H7 (cell line): ENCODE measurements around the gene DEFB124. TPM values are rescaled to one million over a fixed set of nuclear protein-coding genes. Genes with fewer than 3 reads are reported as not detected.
"Not testable (repeated sequence)": the region's sequence is repeated elsewhere in the genome, so short reads cannot be mapped to it uniquely, and the experiment has no call there.

ENCODE experiments used
- DNase-seq: peaks from one replicate; pipeline ENCODE4 v3.0.0; 2012
- H3K27me3 ChIP-seq: 2 replicates; pipeline ENCODE4 v1.6.0; 2011; ENCODE audit warnings: mild to moderate bottlenecking, low read length; ENCODE audit not compliant: control insufficient read depth, insufficient read depth
- H3K36me3 ChIP-seq: replicated peaks from 2 replicates; pipeline ENCODE4 v1.5.1; 2011; ENCODE audit warnings: low read length; ENCODE audit not compliant: control insufficient read depth, insufficient read depth
- H3K4me3 ChIP-seq: 2 replicates; pipeline ENCODE4 v1.5.1; 2011; ENCODE audit warnings: low read depth, mild to moderate bottlenecking, control low read depth, low read length, moderate library complexity; ENCODE audit not compliant: insufficient read depth
- total RNA-seq: library from RNA; depleted of rRNA; stranded (reverse); fragments of >200 nt; shearing (Covaris generic); gene quantifications from 2 replicates; pipeline ENCODE4 v1.2.3, GENCODE V29; 2014; rRNA removed

Gene DEFB124, protein sequence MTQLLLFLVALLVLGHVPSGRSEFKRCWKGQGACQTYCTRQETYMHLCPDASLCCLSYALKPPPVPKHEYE
- total RNA-seq, result not detected in 2 replicates

DNA sequence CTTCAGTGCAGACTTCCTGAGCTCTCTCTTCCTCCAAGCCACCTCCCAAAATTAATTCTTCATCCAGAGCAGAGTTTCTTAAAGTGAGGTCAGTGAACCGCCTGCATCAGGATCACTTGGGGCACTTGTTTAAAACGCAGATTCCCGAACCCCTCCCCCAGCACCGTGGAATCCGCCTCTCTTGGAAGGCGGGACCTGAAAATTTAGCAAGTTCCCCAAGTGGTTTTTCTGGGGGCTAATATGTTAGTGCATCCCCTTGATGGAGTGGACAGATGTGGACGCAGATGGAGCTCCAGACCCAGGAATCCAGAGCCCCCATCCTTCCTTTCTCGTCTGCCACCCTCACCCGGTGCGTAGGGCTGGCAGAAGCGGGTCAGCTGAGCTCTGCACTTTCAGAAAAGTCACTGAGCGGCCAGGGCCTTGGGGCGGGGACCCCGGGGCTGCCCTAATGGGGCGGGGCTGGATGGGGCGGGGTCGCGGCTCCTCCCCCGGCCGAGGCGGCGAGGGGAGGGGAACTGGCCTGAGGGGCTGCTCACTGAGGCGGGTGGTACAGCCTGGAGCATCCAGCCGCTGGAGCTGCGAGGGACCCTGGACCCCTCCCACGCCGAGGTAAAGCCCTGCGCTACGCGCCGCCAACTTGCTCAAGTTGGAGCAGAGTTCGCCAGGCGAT, at the start of gene DEFB124, which contains the start of gene REM1:
TSS of gene DEFB124 (minus strand) at position 370 of the 670 bp plus-strand sequence. CDS start 2,114 bp downstream, outside the sequence.
TSS of gene REM1 (plus strand) at position 531 of the 670 bp plus-strand sequence. CDS start 1,158 bp downstream, outside the sequence.
- Histone ChIP-seq H3K27me3 (no peaks in the 10 kb centered on the region), H3K36me3 (no peaks in the 10 kb centered on the region), H3K4me3 (no peak within 1 kb of the TSS)
- peak; percentile 96 for DNase-seq

DNA sequence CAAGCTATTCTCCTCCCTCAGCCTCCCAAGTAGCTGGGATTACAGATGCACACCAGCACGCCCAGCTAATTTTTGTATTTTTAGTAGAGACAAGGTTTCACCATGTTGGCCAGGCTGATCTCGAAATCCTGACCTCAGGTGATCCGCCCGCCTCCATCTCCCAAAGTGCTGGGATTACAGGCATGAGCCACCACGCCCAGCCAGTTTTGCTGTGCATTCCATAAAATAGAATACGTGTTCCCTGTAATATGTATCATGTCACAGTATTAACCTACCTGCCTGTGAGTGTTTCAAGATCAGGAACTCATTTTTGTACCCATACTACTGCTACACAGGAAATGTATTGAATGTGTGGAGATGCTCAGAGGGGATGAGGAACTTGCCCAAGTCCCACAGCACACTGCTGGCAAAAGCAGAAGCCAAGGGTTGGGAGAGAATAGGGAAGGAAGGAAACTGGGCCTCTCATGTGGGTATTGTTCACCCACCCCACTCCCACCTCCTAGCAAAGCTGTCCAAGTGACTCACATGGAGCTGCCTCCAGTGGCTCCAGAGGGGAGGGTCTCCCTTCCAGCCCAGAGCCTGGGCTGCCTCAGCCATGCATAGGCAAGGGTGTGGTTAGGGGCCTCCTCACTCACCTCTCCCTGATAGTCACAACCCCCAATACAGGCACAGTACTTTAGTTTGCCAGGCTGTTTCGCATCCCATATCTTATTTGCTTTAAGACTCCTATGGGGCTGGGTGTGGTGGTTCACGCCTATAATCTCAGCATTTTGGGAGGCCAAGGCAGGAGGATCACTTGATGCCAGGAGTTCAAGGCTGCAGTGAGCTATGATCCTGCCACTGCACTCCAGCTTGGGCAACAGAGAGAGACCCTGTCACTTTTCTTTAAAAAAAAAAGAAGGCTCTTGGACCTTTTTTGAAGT, 48.7 kb upstream of the DEFB124 start:
- H3K36me3 ChIP-seq, result peaks cover 16% of the 10 kb centered on the region
- DNase-seq, result no peak

DNA sequence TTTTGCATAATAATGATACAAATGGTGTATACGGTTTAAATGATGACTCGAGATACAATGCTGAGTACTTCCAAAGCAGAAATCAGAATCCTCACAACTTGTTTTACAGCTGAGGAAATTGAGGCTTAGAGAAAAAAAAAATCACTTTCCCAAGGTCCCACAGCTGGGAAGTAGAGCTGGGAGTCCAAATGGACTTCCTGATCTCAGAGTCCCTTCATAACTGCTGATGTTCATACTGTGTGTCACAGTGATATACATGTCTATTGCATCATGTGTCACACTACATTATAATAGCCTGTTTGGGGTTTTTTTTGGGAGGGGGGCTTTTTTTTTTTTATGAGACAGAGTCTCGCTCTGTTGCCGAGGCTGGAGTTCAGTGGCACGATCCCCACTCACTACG, 47.8 kb upstream of the DEFB124 start:
- peaks cover 12% of the 10 kb centered on the region for H3K36me3 ChIP-seq

More for the DNA sequence above, 48.7 kb upstream of the DEFB124 start:
- Histone ChIP-seq H3K4me3 (no peak overlapping the region), H3K27me3 (no peaks in the 10 kb centered on the region)

DNA sequence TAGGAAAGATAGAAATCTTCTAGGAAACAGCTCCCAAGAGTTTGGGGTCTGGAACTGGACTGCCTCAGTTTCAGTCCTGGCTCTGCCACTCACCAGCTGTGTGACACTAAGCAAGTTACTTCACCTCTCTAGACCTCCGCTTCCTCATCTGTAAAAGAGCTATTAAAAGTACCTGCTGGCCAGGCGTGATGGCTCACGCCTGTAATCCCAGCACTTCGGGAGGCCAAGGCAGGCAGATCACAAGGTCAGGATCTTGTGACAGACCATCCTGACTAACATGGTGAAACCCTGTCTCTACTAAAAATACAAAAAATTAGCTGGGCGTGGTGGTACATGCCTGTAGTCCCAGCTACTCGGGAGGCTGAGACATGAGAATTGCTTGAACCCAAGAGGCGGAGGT, 46.3 kb upstream of the DEFB124 start:
- H3K36me3 ChIP-seq, DNase-seq: not testable (repeated sequence)

More for the DNA sequence above, 47.8 kb upstream of the DEFB124 start:
- Histone ChIP-seq H3K27me3 (no peaks in the 10 kb centered on the region), H3K4me3 (no peak overlapping the region)
- no peak for DNase-seq

DNA sequence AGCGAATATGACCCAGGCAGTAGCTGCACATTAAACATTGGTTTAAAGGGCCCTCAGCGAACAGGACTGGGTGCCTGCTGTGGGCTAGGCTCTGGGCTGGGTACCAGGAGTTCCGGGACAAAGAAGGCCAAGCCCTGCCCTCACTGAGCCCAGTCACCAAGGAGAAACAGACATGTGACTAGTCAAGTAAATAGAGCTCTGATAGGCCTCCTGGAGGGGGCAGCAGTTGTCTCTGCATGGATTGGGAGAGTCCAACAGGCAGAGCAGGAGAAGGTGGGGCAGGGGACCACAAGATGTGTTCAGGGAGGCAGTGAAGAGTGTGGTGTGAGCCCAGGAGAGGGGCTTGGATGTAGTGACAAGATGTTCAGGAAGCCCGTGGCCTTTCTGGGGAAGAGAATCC, 42.4 kb upstream of the DEFB124 start:
- H3K4me3 ChIP-seq, result no peak overlapping the region
- H3K36me3 ChIP-seq, result peaks cover 9% of the 10 kb centered on the region
- peak; percentile 80 for DNase-seq
- H3K27me3 ChIP-seq, result no peaks in the 10 kb centered on the region

More for the DNA sequence above, 46.3 kb upstream of the DEFB124 start:
- not testable (repeated sequence) for H3K27me3 ChIP-seq, H3K4me3 ChIP-seq

DNA sequence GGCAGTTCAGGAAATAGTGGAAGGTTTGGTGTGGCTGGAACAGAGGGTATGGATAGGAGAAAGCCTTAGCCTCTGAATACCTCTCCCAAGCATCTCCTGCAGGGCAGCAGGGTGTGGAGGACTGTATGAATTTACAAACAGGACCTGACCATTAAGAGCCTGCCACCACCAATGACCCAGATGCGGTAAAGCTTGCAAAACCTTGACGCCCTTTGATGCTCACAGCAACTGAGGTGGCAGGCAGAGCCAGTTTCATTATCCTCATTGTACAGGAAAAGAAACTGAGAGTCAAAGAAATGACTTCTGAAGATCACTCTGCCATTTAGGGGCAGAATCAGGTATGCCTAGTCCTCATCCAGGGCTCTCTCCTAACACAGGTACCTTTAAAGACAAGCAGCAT, 41.7 kb upstream of the DEFB124 start:
- DNase-seq, result no peak
- no peaks in the 10 kb centered on the region for H3K27me3 ChIP-seq
- no peak overlapping the region for H3K4me3 ChIP-seq
- H3K36me3 ChIP-seq, result peaks cover 6% of the 10 kb centered on the region

DNA sequence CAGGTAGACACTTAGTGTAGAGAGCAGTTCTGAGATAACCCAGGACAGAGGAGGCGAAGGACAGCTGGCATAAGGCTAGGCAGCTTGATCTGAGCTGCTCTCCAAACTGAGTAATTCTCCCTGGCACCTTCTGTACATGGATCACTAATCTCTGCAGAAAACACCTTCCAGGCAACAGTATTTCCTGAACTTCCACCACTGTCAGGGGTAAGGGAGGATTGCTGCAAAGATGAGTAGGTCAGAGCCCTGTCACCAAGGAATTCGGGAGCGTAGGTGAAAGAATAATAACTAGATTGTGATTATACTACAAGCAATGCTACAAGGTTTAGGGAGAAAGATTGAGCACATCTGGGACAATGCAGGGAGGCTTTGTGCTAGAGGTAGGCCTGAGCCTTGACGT, 41.2 kb upstream of the DEFB124 start:
- H3K4me3 ChIP-seq, result no peak overlapping the region
- DNase-seq, result no peak
- H3K36me3 ChIP-seq, result peaks cover 6% of the 10 kb centered on the region

DNA sequence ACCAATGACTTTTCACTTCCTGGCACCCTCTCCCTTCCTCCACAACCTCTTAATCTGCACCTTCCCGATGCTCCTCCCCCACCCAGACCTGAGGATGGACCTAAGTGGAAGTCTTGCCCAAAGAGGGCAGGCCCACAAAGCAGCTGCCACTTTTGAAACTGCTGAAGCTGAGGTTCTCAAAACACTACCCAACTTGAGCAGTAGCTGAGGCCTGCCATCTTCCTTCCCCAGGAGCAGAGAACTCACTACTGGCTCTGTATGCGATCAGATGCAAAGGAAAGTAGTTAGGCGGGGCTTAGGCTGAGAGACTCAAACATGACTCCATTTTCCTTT, 40.8 kb upstream of the DEFB124 start:
- no peaks in the 10 kb centered on the region for H3K27me3 ChIP-seq
- peaks cover 5% of the 10 kb centered on the region for H3K36me3 ChIP-seq
- no peak overlapping the region for H3K4me3 ChIP-seq
- DNase-seq, result peak; percentile 33

More for the DNA sequence above, 41.2 kb upstream of the DEFB124 start:
- no peaks in the 10 kb centered on the region for H3K27me3 ChIP-seq

DNA sequence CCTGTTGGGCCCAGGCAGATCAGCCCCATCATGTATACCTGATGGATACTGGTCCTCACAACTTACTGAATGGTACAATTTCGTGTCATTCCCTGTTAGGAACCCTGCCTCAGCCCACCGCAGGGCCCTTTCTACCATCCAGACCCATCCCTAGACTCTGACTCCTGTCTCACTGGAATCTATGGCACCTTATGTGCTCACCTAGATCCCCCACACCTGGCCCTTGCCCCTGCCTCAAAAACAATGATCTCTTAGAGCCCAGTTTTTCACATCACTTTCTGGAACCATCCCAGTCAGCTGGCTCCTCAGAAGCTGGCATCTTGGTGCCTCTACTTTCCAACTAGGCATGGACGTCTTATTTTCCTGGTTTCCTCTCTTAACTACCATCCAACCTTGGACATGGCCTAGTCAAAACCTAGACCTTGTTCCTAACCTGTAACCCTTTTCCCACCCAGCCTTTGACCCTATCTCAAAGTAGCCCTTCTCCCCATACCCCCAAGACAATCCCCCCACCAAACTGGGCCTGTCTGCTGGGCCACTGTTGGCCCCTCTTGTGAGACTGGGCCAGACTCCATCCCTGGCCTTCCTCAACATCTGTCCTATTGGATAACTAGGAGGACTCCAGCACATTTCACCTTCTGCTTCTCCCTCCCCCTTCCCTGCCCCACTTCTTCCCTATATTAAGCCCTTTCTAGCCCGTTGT, 40.3 kb upstream of the DEFB124 start:
- DNase-seq, result no peak

DNA sequence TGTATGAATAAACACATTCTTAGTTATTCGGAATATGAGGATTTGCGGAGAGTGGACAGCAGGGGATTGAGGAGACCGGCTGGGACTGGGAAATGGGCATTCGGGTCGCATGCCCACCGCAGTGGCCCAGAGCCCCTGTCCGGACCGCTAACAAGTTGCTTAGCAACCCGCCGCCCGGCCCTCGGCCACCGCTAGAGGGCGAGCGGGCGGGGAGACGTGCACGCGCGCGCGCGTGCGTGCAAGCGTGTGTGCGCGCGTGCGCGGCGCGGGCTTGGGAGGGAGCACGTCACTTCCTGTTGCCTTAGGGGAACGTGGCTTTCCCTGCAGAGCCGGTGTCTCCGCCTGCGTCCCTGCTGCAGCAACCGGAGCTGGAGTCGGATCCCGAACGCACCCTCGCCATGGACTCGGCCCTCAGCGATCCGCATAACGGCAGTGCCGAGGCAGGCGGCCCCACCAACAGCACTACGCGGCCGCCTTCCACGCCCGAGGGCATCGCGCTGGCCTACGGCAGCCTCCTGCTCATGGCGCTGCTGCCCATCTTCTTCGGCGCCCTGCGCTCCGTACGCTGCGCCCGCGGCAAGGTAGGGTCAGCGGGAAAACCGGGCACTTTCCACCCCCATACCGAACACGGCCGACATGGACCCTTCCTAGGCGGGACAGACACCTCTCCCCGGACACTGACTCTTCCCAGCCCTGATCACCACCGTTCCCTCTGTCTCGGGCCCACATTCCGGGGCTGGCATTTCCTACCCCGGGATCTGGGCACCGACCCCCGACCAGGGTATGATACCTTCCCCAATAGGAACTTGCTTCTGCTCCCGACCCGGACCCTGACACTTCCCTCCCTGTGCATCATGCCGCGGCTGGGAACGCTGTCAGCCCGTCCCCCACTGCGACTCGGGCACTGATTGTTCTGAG, 39.5 kb upstream of the DEFB124 start, which contains the start of gene HM13:
TSS of gene HM13 (plus strand) at position 289 of the 918 bp plus-strand sequence. CDS start at position 399, 110 bp downstream.
- H3K27me3 ChIP-seq, result no peaks in the 10 kb centered on the region
- H3K36me3 ChIP-seq, result peaks cover 4% of the 10 kb centered on the region; the same call in 1 of the 2 replicates
- peak; percentile 100 for DNase-seq
- H3K4me3 ChIP-seq, result peak within 1 kb of the TSS; percentile 99

More for the DNA sequence above, 40.3 kb upstream of the DEFB124 start:
- Histone ChIP-seq H3K36me3 (peaks cover 4% of the 10 kb centered on the region; the same call in 1 of the 2 replicates), H3K4me3 (peak overlapping the region; percentile 99), H3K27me3 (no peaks in the 10 kb centered on the region)

DNA sequence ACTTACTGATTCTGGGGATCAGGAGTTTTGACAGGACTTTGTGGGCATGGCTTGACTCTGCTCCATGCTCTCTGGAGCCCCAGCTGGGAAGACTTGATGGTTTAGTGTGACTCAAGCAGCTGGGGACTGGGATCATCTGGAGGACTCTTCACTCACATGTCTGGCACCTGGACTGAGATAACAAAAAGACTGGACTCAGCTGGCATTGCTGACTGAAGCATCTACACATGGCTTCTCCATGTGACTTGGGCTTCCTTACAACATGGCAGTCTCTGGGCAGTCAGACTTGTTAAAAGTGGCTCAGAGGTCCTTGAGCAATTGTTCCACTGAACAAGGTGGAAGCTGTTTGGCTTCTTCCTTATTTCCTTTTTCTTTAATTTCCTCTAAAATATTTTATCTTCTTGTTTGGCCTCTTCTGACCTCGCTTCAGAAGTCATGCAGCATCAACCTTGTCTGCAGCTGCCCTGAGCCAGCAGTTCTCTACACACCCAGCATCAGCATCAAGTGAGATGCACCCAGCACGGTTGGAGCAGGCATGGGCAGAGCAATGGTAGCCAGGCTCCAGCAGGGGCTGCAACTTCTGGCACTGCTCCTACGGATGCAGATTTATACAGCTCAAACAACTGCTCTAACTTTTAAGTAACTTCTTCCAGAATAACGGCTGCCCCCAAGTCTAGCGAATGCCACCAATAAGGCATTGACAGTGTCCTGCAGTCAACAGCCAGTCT, 33.8 kb upstream of the DEFB124 start:
- no peak overlapping the region for H3K4me3 ChIP-seq
- DNase-seq, result no peak
- H3K27me3 ChIP-seq, result no peaks in the 10 kb centered on the region
- no peaks in the 10 kb centered on the region for H3K36me3 ChIP-seq

DNA sequence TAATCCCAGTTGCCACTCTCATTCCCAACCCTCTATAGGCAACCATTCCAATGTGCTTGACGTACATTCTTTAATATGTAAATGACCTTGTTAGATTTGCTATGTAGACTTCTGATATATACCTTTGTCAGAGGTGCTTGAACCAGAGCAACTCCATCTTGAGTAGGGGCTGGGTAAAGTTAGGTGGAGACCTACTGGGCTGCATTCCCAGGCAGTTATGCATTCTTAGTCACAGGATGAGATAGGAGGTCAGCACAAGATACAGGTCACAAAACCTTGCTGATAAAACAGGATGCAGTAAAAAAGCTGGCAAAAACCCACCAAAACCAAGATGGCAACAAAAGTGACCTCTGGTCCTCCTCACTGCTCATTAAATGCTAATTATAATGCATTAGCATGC, 31.0 kb upstream of the DEFB124 start:
- no peak for DNase-seq
- Histone ChIP-seq H3K4me3 (no peak overlapping the region), H3K27me3 (no peaks in the 10 kb centered on the region), H3K36me3 (no peaks in the 10 kb centered on the region)
